Cerebellar nuclear complex (tissue), 1 donor: ENCODE measurements around the gene WFIKKN2.
"Not testable (repeated sequence)": the region's sequence is repeated elsewhere in the genome, so short reads cannot be mapped to it uniquely, and the experiment has no call there.

ENCODE experiments used
- DNase-seq, 2 experiments: peaks; one replicate each; lab custom pipeline; 2025; lab: John Stamatoyannopoulos, UW

The WFIKKN2 gene

DNA sequence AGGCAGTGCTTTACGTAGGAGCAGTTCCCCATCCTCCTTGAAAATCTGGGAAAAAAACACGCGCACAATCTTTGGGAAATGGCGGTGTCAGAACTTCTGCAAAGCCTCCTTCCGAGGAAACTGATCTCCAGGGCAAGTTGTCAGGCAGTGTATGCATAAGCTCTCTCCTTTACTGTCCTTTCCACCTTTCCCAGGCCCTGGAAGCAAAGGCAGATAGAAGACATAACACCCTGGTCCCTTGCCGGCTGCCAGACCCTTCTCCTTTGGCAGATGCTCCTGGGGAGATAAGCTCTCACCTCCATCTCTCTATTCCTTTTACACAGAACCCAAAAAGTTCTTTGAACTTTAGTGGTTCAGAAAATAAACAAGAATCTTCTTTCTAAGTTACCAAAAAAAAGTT is 18.4 kb downstream of the WFIKKN2 start:
- no peak for DNase-seq

GRCh38 chr17:50855708-50856330 is 20.4 kb downstream of the WFIKKN2 start:
- DNase-seq, result no peak

- no peak for DNase-seq
Observed at GRCh38 chr17:50856431-50856830, 21.0 kb downstream of the WFIKKN2 start.

GRCh38 chr17:50858486-50859225 is 23.3 kb downstream of the WFIKKN2 start:
- DNase-seq, result no peak

- not testable (repeated sequence) for DNase-seq
Observed at GRCh38 chr17:50859727-50860126, 24.3 kb downstream of the WFIKKN2 start.

DNA sequence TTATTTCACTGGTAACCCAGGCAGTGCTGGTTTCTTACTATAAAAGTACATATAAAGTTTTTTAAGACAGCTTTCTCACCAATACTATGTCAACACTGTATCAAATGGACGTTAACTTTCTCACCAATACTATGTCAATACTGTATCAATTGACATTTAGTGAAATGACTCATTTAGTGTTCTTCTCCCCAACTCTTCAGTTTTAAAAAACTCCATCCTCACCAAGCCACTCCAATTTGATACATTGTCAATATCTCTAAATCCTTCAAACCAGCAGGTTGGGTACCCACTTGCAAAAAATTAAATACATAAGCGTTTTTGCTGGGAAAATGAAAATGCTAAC is 25.9 kb downstream of the WFIKKN2 start:
- no peak for DNase-seq

DNA sequence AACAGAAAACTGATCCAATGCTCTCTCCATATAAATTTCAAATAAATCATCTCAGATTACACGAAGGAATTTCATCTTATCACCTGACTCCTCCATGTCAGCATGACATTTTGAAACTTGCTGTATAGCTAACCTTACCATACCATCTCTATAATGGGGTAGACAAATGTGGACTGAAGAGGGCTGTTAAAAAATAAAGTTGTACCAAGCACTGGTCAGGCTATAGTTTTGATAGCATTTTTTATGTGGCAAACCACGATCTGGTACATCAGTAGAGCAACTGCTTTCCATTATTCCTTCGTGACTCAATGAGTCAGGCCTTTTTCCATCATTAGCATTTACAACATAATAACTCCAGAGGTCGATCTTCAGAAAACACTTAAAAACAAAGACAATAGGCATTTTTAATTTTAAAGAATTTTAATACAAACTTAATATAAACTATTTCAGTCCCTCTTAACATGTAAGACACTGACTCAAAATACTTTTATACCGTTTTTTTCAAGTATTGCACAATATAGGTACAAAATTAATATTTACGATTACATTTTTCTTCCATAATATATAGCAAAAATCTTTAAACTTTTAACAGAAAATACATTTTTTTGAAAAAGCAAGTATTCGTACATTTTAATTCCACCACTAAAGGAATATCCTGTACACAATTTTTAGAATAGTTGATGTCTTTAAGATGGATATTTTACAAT is 26.6 kb downstream of the WFIKKN2 start:
- DNase-seq, result no peak

DNA sequence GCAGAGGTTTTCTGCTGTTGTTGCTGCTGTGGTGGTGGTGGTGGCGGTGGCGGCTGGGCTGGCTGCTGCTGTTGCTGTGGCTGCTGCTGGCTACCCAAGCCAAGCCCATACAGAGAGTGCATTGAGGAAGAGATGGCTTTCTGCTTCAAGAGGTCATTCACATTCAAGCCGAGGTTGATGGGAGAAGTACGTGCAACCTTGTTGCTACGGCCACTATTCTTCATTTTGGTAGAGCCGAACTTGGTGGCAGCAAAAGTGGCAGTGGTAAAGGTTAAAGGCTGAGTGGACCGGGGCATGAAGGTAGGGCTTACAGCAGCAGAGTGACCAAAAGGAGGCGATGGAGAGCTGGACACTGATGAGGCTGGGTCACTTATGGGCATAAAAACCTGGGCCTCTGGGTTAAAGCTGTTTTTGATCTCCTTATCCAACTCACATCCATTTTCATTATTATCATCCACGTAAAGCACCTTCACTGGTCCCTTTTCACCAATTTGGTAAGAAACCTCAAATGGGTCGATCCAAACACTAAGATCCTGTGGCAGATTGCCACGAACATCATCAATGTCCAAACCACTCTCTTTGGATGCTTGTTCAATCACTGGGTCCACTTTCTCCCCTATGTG is 27.9 kb downstream of the WFIKKN2 start:
- no peak for DNase-seq

GRCh38 chr17:50863931-50864330 is 28.5 kb downstream of the WFIKKN2 start:
- no peak for DNase-seq

DNA sequence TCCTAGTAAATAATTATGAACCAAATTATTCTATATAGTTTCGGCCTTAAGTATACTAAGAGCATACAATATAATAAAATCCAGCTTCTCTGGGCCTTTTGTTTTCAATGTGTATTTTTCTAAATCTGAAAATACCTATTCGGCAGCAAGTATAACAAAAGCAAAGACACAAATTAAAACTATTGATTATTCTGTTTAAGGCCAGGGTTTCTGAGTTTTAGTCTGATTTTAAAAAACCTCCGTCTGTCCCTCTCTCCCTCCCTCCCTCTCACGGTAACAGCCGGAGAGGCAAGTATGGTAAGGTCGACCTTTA is 29.3 kb downstream of the WFIKKN2 start:
- DNase-seq, result no peak

GRCh38 chr17:50865060-50865867 is 29.9 kb downstream of the WFIKKN2 start:
- DNase-seq, result peak in 1 of 2 experiments; percentile 30

- no peak for DNase-seq
Observed at GRCh38 chr17:50865868-50866260, 30.5 kb downstream of the WFIKKN2 start.

- peak; percentile 88 to 92 for DNase-seq
Observed at GRCh38 chr17:50866261-50866949, 31.0 kb downstream of the WFIKKN2 start, which contains the start of gene TOB1. TSS of gene TOB1 (minus strand) at chr17:50866354. CDS start at chr17:50864017, 2,337 bp downstream.

- no peak for DNase-seq
Observed at GRCh38 chr17:50866950-50867362, 31.6 kb downstream of the WFIKKN2 start.

DNA sequence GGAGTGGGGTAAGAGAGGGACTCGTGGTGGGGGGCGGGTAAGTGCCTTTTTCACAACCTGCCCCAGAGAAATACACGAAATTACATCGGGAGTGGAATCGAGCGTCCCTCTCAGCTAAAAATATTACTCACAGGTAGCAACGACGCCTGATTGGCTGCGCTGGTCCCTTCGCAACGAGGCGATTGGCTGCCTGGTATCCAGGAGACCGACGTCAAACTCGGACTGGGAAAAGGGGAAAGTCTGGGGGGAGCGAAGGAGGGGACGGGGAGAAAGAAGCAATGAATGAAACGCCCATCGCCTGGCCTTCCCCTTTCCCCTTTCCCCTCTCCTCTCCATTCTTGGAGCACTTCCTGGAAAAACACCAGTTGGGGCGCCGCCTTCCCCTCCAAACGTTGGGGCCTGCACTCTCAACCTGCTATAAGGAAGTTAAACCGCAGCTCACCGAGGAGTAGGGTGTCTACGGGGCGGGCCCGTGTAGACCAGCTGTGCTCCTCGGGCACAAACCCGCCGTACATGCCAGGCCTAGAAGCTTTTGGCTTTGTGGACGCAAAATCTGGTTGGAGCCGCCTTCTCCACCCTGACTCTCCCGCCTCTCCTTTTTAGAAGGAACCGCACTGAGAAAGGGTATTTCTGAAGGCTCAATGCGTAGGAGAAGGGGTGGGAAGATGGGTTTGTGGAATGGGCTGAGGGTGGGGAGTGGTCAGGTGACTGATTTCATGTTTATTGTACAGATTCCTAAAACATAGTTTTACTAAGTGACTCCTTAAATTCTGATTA is 32.2 kb downstream of the WFIKKN2 start:
- DNase-seq, result peak; percentile 88 to 95

DNA sequence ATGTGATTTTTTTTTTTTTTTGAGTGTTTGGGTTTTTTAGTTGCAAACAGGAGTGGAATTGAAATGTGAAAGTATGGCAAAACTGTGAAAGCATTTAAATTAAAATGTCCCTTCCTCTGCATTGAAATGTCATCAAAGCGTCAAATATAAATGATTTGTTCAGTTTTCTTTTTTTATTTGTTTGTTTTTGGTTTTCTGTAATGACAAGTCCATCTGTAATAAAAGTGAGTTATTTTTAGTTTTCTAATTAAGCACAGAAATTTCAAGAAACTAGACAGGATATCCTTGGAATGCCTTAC is 32.7 kb downstream of the WFIKKN2 start:
- DNase-seq, result no peak

GRCh38 chr17:50868602-50869001 is 33.2 kb downstream of the WFIKKN2 start:
- no peak for DNase-seq

- DNase-seq, result no peak
Observed at GRCh38 chr17:50871364-50871763, 36.0 kb downstream of the WFIKKN2 start.

DNA sequence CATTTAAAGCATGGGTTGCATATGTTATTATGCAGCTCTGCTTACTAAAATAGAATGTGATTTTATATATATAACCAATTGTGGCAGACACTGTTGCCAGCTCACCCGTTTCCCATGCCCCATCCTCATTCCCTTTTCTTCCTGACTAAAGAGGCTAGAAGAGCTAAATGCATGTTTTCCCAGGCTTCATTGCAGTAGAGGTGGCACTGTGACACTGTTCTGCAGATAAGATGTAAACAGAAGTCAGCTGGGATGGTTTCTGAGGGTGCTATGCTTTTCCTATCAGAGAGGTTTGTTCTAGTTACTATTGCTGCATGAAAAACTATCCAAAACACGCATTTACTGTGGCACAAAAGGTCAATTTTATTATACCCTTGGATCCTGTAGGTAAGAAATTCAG is 36.5 kb downstream of the WFIKKN2 start:
- no peak for DNase-seq

DNA sequence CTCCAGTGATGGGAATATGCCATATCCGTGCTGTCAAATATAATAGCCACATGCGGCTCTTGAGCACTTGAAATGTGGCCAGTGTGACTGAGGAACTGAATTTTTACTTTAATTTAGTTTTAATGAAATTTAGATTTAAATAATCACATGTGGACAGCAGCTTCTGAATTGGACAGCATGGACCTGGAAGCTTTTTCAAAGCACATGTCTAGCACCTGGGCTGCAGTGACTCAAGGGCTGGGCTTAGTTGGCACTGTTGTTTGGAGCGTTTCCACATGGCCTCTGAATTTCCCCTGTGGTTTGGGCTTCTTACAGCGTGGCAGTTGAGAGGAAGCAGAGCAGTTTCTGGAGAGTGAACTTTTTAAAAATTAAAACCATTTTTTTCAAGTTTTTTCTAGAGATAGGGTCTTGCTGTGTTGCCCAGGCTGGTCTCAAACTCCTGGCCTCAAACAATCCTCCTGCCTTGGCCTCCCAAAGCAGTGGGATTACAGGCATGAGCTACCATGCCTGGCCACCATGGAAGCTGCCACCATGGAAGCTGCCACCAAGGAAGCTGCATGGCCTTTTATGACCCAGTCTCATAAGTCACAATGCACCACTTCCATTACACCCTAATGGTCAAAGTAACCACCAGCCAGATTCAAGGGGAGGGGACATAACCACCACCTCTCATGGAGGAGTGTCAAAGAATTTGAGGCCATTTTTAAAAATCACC is 37.5 kb downstream of the WFIKKN2 start:
- no peak for DNase-seq
